ENCODE measurements around the gene SETBP1. TPM values are rescaled to one million over a fixed set of nuclear protein-coding genes. Genes with fewer than 3 reads are reported as not detected.

The SETBP1 gene
- total and polyA plus RNA-seq, 2 of the 4 experiments (the other 2 are of a cell fraction) = 0.19 to 0.36 TPM

DNA sequence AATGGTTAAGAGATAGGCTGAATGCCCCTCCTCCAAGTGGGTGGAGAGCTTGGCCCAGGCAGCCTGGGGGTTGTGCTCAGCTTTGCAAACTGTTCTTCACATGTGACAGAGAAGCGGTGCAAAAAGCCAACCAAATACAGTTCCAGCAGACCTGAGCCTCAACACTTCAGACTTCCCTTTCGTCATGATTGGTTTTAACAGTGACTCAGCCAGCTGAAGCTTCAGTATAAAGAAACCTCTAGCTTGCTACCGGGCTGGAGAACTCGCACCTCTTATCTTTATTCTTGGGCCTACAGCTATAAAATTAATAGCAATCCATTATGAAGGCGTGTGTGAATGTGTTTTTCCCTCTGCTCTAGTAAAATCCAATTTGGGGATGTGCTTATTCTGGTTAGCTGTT, 20.0 kb downstream of the SETBP1 start:
- H3K9me1 ChIP-seq (ENCODE audit: insufficient read depth, low read length) = no peaks in the 10 kb centered on the region
- in situ Hi-C loops (cut with MboI; ENCODE audit: low sequenced_read_pairs) (loop anchor here (10.0 kb wide), 1 partner anchor 64 kb away; no protein-coding TSS in a partner anchor), intact Hi-C loops (cut with micrococcal nuclease) (no loop called here), dilution Hi-C loops (cut with HindIII; ENCODE audit: low sequenced_read_pairs, unreplicated experiment) (no loop called here)
- no peaks in the 10 kb centered on the region for H3K4me1 ChIP-seq (ENCODE audit: control insufficient read depth, insufficient read depth, low read length)
- no peak overlapping the region for H3K27ac ChIP-seq (ENCODE audit: insufficient read depth, low read length)
- H4K91ac ChIP-seq (ENCODE audit: insufficient read depth, low read depth, low read length) = no peak overlapping the region
- H3K56ac ChIP-seq (ENCODE audit: extremely low read depth, insufficient read depth, low read length) = no peak overlapping the region
- no peak overlapping the region for H2AK9ac ChIP-seq (replicated peaks; ENCODE audit: low read depth, low read length, poor library complexity)
- DNase-seq (no peak), ATAC-seq (ENCODE audit: low read depth) (no peak)
- no peak overlapping the region for H3K4ac ChIP-seq (ENCODE audit: low read depth, low read length)
- H3K23ac ChIP-seq (ENCODE audit: low read depth, low read length) = no peak overlapping the region
- ChIA-PET CTCF (no interaction called here), POLR2A (ENCODE audit: unreplicated experiment) (no interaction called here)
- no peaks in the 10 kb centered on the region for H3K79me1 ChIP-seq (ENCODE audit: low read depth in 1 of 2, low read length in 2 of 2)
- H3K14ac ChIP-seq (replicated peaks; ENCODE audit: low read depth, low read length) = no peak overlapping the region
- H3K27me3 ChIP-seq (ENCODE audit: control insufficient read depth, insufficient read depth, low read length) = no peaks in the 10 kb centered on the region; the same call in 1 of the 2 replicates
- H3K18ac ChIP-seq (ENCODE audit: low read depth, low read length) = no peak overlapping the region
- WGBS, 2 experiments (ENCODE audit: extremely low coverage in 2 of 2, insufficient read length in 1 of 2) = no CpG with 5 or more reads among the region's 5 CpGs
- no peak overlapping the region for H2AK5ac ChIP-seq (ENCODE audit: low read depth, low read length)
- H3K9me3 ChIP-seq (ENCODE audit: control insufficient read depth, insufficient read depth, low read length) = no peaks in the 10 kb centered on the region
- no peak overlapping the region for H3K4me2 ChIP-seq (ENCODE audit: low read depth, low read length)
- H3K9ac ChIP-seq (ENCODE audit: low read depth, low read length) = no peak overlapping the region
- H3K4me3 ChIP-seq (ENCODE audit: insufficient read depth, low read depth, low read length) = no peak overlapping the region
- no peak overlapping the region for H2BK5ac ChIP-seq (ENCODE audit: low read depth, low read length, poor library complexity, severe bottlenecking)
- H4K5ac ChIP-seq (ENCODE audit: low read depth, low read length) = no peak overlapping the region
- H2BK20ac ChIP-seq (ENCODE audit: low read depth, low read length) = no peak overlapping the region
- TF ChIP-seq, protein P1, sequence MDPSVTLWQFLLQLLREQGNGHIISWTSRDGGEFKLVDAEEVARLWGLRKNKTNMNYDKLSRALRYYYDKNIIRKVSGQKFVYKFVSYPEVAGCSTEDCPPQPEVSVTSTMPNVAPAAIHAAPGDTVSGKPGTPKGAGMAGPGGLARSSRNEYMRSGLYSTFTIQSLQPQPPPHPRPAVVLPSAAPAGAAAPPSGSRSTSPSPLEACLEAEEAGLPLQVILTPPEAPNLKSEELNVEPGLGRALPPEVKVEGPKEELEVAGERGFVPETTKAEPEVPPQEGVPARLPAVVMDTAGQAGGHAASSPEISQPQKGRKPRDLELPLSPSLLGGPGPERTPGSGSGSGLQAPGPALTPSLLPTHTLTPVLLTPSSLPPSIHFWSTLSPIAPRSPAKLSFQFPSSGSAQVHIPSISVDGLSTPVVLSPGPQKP (IDR thresholded peaks at IDR 0.05; ENCODE audit: borderline replicate concordance, low read depth, low read length) = no peak
- TF ChIP-seq RAD21 (IDR thresholded peaks at IDR 0.05; ENCODE audit: low read length) = no peak
- TF ChIP-seq BHLHE40 (IDR thresholded peaks at IDR 0.05; ENCODE audit: low read depth, low read length) = no peak
- no peak for TF ChIP-seq POLR2A (IDR thresholded peaks at IDR 0.05; ENCODE audit: low read depth, low read length)
- no peak for TF ChIP-seq FOS (IDR thresholded peaks at IDR 0.05; ENCODE audit: low read depth, low read length)
- no peak for TF ChIP-seq SMC3 (IDR thresholded peaks at IDR 0.05; ENCODE audit: low read depth, low read length)
- TF ChIP-seq RFX5 (IDR thresholded peaks at IDR 0.05; ENCODE audit: low read depth, low read length) = no peak
- no peak for TF ChIP-seq MAFK (IDR thresholded peaks at IDR 0.05; ENCODE audit: low read depth, low read length)
- no peak for TF ChIP-seq MXI1 (IDR thresholded peaks at IDR 0.05; ENCODE audit: borderline replicate concordance, low read depth, low read length)
- TF ChIP-seq NFE2L2 (IDR thresholded peaks at IDR 0.05; ENCODE audit: low read depth, low read length) = no peak
- TF ChIP-seq CEBPB (IDR thresholded peaks at IDR 0.05; ENCODE audit: low read depth, low read length) = no peak
- no peaks in the 10 kb centered on the region for H4K20me1 ChIP-seq (ENCODE audit: insufficient read depth, low read length)
- no peak overlapping the region for H2BK120ac ChIP-seq (ENCODE audit: low read depth, low read length)
- BruUV-seq (replicated peaks) = no TSS peak
- no peak overlapping the region for H2BK15ac ChIP-seq (ENCODE audit: low read depth, low read length)
- H3K36me3 ChIP-seq (ENCODE audit: control insufficient read depth, insufficient read depth, low read length) = no peaks in the 10 kb centered on the region
- H4K8ac ChIP-seq (ENCODE audit: low read depth in 2 of 2, low read length in 2 of 2) = no peak overlapping the region
- no peak overlapping the region for H2AFZ ChIP-seq (replicated peaks; ENCODE audit: low read length, poor library complexity)

All from IMR-90 (cell line).